ENCODE measurements around the gene P4HB. TPM values are rescaled to one million over a fixed set of nuclear protein-coding genes. Genes with fewer than 3 reads are reported as not detected.

P4HB gene
- total RNA-seq, 4 donors from 2014 or later, result 497 to 717 (median 621) TPM

DNA sequence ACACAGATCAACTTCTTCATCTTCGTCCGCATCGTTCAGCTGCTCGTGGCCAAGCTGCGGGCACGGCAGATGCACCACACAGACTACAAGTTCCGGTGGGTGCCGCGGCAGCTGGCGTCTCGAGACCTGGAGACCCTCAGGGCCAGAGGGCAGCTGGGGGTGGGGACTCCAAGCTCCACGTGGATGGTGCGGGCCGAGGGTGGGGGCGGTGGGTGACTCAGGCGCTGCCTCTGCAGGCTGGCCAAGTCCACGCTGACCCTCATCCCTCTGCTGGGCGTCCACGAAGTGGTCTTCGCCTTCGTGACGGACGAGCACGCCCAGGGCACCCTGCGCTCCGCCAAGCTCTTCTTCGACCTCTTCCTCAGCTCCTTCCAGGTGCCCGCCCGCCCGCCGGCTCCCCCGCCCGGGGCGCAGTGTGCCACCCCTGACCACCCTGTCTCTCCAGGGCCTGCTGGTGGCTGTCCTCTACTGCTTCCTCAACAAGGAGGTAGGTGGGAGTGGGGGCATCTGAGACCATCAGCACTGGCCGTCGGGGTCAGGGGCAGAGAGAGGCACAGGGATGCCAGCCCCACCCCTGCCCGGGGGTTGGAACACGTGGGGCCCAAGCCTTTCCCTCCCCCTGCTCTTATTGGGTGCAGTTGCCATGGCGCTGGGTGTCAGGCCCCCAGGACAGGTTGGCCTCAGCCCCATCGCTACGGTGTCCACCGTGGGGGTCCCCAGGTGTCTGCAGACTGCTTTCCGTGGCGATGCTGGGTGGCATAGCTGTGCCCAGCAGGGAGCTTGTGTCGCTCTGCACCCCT, 47.6 kb downstream of the P4HB start:
- intact Hi-C loops (cut with DNase I; ENCODE audit: low total_unique reads), result no loop called here

GRCh38 chr17:81811705-81812570, 48.4 kb downstream of the P4HB start:
- Histone ChIP-seq H3K36me3 (no peaks in the 10 kb centered on the region), H3K27ac (no peak overlapping the region), H3K4me1 (no peaks in the 10 kb centered on the region), H3K9me3 (no peaks in the 10 kb centered on the region), H3K27me3 (peaks cover 13 to 21% (median 16%) of the 10 kb centered on the region in 3 donors), H3K4me3 (no peak overlapping the region)
- no peak for TF ChIP-seq POLR2A (IDR thresholded peaks at IDR 0.05)
- TF ChIP-seq, protein P1, sequence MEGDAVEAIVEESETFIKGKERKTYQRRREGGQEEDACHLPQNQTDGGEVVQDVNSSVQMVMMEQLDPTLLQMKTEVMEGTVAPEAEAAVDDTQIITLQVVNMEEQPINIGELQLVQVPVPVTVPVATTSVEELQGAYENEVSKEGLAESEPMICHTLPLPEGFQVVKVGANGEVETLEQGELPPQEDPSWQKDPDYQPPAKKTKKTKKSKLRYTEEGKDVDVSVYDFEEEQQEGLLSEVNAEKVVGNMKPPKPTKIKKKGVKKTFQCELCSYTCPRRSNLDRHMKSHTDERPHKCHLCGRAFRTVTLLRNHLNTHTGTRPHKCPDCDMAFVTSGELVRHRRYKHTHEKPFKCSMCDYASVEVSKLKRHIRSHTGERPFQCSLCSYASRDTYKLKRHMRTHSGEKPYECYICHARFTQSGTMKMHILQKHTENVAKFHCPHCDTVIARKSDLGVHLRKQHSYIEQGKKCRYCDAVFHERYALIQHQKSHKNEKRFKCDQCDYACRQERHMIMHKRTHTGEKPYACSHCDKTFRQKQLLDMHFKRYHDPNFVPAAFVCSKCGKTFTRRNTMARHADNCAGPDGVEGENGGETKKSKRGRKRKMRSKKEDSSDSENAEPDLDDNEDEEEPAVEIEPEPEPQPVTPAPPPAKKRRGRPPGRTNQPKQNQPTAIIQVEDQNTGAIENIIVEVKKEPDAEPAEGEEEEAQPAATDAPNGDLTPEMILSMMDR (IDR thresholded peaks at IDR 0.05 in 4 of 5, conservative IDR thresholded peaks at IDR 0.05 in 1 of 5), result no peak
- intact Hi-C loops (cut with DNase I; ENCODE audit: low total_unique reads), result no loop called here
- DNase-seq, result no peak
- in situ Hi-C loops (cut with MboI; ENCODE audit: low sequenced_read_pairs in 4 of 4), result no loop called here
- no peak for ATAC-seq

More for the DNA sequence above, 47.6 kb downstream of the P4HB start:
- H3K36me3 ChIP-seq, result no peaks in the 10 kb centered on the region
- H3K4me1 ChIP-seq, result no peaks in the 10 kb centered on the region
- DNase-seq (no peak), ATAC-seq (no peak)
- H3K27ac ChIP-seq, result no peak overlapping the region
- in situ Hi-C loops (cut with MboI; ENCODE audit: low sequenced_read_pairs in 4 of 4), result no loop called here
- no peak overlapping the region for H3K4me3 ChIP-seq
- H3K27me3 ChIP-seq, result peaks cover 5 to 13% (median 10%) of the 10 kb centered on the region in 3 donors
- TF ChIP-seq POLR2A (IDR thresholded peaks at IDR 0.05), result no peak
- TF ChIP-seq, protein P1 (IDR thresholded peaks at IDR 0.05 in 4 of 5, conservative IDR thresholded peaks at IDR 0.05 in 1 of 5), result no peak
- no peaks in the 10 kb centered on the region for H3K9me3 ChIP-seq

DNA sequence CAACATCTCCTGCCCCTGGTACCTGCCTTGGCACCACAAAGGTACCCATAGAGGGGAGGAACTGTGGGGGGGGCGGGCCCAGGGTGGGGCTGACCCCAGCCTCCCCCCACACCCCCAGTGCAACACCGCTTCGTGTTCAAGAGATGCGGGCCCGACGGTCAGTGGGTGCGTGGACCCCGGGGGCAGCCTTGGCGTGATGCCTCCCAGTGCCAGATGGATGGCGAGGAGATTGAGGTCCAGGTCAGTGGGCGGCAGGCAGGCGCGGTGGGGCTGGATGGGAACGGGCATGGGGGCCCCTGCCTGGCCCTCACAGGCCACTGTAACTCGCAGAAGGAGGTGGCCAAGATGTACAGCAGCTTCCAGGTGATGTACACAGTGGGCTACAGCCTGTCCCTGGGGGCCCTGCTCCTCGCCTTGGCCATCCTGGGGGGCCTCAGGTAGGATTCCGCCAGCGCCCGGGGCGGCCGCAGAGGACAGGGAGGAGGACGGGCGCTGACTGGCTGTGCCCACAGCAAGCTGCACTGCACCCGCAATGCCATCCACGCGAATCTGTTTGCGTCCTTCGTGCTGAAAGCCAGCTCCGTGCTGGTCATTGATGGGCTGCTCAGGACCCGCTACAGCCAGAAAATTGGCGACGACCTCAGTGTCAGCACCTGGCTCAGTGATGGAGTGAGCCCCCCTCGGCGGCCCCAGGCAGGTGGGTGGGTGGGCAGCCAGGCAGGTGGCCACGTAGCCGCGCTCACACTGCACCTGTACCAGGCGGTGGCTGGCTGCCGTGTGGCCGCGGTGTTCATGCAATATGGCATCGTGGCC, 49.2 kb downstream of the P4HB start:
- Histone ChIP-seq H3K4me3 (no peak overlapping the region), H3K4me1 (no peaks in the 10 kb centered on the region), H3K36me3 (no peaks in the 10 kb centered on the region), H3K27me3 (peaks cover 22 to 29% (median 23%) of the 10 kb centered on the region in 3 donors), H3K27ac (no peak overlapping the region), H3K9me3 (no peaks in the 10 kb centered on the region)
- intact Hi-C loops (cut with DNase I; ENCODE audit: low total_unique reads), result no loop called here
- no peak for DNase-seq
- in situ Hi-C loops (cut with MboI; ENCODE audit: low sequenced_read_pairs in 4 of 4), result no loop called here
- TF ChIP-seq, protein P1 (IDR thresholded peaks at IDR 0.05 in 4 of 5, conservative IDR thresholded peaks at IDR 0.05 in 1 of 5), result no peak
- TF ChIP-seq POLR2A (IDR thresholded peaks at IDR 0.05), result no peak
- ATAC-seq, result no peak

- Histone ChIP-seq H3K27ac (no peak overlapping the region), H3K27me3 (peaks cover 28 to 35% (median 28%) of the 10 kb centered on the region in 3 donors), H3K36me3 (no peaks in the 10 kb centered on the region), H3K4me1 (peaks cover 0 to 2% of the 10 kb centered on the region in 2 donors), H3K9me3 (no peaks in the 10 kb centered on the region), H3K4me3 (no peak overlapping the region)
- no peak for ATAC-seq
- TF ChIP-seq, protein P1 (IDR thresholded peaks at IDR 0.05 in 4 of 5, conservative IDR thresholded peaks at IDR 0.05 in 1 of 5), result no peak
- TF ChIP-seq POLR2A (IDR thresholded peaks at IDR 0.05), result no peak
- no peak for DNase-seq
- intact Hi-C loops (cut with DNase I; ENCODE audit: low total_unique reads) (no loop called here), in situ Hi-C loops (cut with MboI; ENCODE audit: low sequenced_read_pairs in 4 of 4) (no loop called here)
These were observed 49.9 kb downstream of the P4HB start for GRCh38 chr17:81810476-81810875.

Measured in gastrocnemius medialis (tissue), 4 donors.